ENCODE results near the gene CPAMD8.
"Not testable (repeated sequence)": the region's sequence is repeated elsewhere in the genome, so short reads cannot be mapped to it uniquely, and the experiment has no call there.

Gene CPAMD8

DNA sequence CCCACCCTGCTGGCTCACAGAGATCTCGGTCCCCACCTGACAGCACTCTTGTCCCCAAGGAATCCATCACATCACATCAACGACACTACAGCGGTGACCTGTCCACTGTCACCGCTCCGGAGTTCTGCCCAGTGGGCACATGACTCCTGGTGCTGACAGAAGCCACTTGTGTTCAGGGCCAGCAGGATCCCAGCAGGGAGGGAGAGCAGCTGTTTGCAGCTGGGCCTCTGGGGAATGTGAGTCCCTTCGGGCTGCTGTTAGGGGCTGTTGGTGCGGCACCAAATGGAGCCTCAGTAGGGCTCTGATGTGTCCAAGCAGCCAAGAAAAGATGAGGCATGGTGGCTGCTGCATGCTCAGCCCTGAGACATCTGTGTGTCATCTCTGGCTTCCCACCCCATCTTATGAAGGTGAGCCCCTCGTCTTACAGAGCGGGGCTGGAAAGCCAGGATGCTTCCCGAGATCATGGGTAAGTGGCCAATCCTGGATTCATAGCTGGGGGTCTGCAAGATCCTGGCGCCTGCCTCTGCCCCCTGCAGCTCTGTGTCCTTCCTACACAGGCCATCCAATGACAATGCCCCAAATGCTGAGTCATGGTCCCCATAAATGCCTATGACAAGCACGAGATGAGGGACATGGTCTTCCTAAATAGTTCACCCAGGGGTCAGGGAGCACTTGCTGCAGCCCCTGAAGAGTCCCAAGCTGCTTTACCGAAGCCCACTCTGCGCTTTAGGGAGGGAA is 81.8 kb downstream of the CPAMD8 start:
- in situ Hi-C loops (cut with HindIII; ENCODE audit: low sequenced_read_pairs): no loop called here
- DNase-seq (ENCODE audit: low read depth, low spot score): no peak
- TF ChIP-seq, protein P1, sequence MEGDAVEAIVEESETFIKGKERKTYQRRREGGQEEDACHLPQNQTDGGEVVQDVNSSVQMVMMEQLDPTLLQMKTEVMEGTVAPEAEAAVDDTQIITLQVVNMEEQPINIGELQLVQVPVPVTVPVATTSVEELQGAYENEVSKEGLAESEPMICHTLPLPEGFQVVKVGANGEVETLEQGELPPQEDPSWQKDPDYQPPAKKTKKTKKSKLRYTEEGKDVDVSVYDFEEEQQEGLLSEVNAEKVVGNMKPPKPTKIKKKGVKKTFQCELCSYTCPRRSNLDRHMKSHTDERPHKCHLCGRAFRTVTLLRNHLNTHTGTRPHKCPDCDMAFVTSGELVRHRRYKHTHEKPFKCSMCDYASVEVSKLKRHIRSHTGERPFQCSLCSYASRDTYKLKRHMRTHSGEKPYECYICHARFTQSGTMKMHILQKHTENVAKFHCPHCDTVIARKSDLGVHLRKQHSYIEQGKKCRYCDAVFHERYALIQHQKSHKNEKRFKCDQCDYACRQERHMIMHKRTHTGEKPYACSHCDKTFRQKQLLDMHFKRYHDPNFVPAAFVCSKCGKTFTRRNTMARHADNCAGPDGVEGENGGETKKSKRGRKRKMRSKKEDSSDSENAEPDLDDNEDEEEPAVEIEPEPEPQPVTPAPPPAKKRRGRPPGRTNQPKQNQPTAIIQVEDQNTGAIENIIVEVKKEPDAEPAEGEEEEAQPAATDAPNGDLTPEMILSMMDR (IDR thresholded peaks at IDR 0.05; ENCODE audit: low read depth, low read length): no peak
- no peak overlapping the region for H3K4me3 ChIP-seq (ENCODE audit: low read depth, low read length)

DNA sequence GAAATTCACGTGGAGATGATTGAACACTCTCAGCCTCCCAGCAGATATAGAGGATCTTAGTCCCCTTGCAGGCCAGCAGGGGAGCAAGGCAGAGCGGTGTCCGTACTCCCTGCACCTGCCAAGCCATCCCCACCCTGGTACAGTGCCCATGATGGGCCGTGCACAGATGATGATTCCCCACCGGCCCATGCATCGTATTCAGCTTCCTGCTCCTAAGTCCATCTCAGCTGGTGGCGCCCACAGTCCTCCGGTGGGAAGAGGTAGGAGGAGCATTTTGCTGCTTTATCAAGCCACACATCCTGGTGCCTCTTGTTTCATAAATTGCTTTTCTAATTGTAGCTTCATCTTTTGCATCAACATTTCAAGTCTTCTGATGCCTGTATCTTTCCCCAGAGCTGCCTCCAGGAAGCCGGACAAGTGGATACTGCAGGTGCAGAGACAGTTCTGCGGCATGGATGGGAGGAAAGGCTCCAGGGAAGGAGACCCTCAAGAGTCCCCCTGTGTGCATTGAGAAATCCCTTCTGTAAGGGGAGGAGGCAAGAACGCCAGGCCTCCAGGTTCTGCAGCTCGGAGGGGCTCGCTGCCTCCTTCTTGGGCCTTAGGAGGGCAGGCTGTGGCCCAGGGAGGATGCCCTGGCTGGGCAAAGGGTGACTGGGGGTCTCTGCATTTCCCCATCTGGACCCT is 82.5 kb downstream of the CPAMD8 start:
- TF ChIP-seq, protein P1 (IDR thresholded peaks at IDR 0.05; ENCODE audit: low read depth, low read length): no peak
- no peak for DNase-seq (ENCODE audit: low read depth, low spot score)
- in situ Hi-C loops (cut with HindIII; ENCODE audit: low sequenced_read_pairs): no loop called here
- no peak overlapping the region for H3K4me3 ChIP-seq (ENCODE audit: low read depth, low read length)

DNA sequence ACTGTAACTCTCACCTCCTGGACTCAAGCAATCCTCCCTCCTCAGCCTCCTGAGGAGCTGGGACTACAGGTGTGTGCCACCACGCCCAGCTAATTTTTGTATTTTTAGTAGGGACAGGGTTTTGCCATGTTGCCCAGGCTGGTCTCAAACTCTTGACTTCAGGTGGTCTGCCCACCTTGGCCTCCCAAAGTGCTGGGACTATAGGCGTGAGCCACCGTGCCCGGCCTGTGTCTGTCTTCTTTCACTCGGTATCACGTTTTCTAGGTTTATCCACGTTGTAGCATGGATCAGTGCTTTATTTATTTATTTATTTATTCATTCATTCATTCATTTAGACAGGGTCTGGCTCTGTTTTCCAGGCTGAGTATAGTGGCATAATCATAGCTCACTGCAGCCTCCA is 83.5 kb downstream of the CPAMD8 start:
- DNase-seq (ENCODE audit: low read depth, low spot score); in situ Hi-C loops (cut with HindIII; ENCODE audit: low sequenced_read_pairs); H3K4me3 ChIP-seq (ENCODE audit: low read depth, low read length): not testable (repeated sequence)

DNA sequence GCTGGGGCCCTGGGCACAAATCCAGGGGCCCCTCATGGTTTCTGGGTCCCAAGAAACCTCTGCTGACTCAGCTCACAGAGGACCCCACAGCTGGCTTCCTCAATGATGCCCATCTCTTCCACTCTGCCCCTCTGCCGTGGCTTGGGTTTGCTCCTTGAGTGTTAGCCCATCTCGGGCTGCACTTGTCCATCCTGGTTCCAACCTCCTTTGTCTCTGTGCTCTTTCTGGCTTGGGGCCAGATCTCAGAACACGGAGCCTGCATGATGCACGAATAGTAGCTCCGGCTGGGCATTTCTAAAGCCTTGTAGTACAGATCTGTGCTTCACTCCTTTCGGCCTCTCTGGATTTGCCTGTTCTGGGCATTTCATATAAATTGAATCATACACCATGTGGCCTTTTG is 84.0 kb downstream of the CPAMD8 start:
- TF ChIP-seq, protein P1 (IDR thresholded peaks at IDR 0.05; ENCODE audit: low read depth, low read length): no peak
- in situ Hi-C loops (cut with HindIII; ENCODE audit: low sequenced_read_pairs): no loop called here
- DNase-seq (ENCODE audit: low read depth, low spot score): no peak
- H3K4me3 ChIP-seq (ENCODE audit: low read depth, low read length): no peak overlapping the region

DNA sequence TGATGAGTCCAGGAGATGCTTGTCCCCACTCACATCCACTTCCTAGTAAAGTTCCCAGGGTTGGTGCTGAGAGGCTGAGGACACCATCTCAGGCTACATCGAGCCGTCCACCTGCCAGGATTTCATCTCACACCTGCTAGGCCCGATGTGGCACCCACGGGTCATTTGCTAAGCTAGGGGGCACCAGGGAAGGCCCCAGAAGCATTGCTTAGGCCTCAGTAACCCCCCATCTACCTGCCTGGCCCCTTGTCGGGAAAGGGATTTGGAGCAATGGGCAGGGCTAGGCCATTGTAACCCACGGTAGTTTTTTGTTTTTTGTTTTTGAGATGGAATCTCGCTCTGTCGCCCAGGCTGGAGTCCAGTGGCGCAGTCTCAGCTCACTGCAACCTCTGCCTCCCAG is 86.0 kb downstream of the CPAMD8 start:
- in situ Hi-C loops (cut with HindIII; ENCODE audit: low sequenced_read_pairs): no loop called here
- H3K4me3 ChIP-seq (ENCODE audit: low read depth, low read length): no peak overlapping the region
- no peak for DNase-seq (ENCODE audit: low read depth, low spot score)
- TF ChIP-seq, protein P1 (IDR thresholded peaks at IDR 0.05; ENCODE audit: low read depth, low read length): no peak

DNA sequence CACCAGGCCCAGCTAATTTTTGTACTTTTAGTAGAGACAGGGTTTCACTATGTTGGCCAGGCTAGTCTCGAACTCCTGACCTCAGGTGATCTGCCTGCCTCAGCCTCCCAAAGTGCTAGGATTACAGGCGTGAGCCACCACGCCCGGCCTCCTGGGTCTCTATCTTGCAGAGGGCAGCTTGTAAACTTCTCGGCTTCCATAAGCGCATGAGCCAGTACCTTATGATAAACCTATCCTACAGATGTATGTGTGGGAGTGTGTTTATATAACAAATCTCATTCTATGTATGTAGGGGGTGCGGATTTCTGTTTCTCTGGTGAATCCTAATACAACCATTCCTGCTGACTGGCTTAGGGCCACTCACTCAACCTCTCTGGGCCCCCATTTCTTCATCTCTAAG is 86.5 kb downstream of the CPAMD8 start:
- DNase-seq (ENCODE audit: low read depth, low spot score); H3K4me3 ChIP-seq (ENCODE audit: low read depth, low read length); in situ Hi-C loops (cut with HindIII; ENCODE audit: low sequenced_read_pairs): not testable (repeated sequence)

DNA sequence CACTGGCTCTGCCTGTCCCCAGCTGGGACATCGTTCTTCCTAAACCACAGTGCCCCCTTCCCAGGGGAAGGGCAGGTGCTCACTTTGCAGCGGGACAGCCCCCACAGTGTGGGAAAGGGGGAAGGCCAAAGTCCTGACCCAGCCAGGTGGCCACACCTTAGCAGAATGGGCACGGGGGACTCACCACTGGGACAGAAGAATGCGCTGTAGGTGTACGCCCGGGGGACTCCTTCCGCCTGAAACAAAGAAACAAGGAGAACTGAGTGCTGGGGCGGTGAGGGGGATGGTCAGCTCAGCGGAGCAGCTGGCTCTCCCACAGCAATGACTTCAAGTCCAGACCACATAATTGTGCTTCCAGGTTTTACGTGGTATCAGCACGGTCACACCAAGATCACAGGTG is 88.4 kb downstream of the CPAMD8 start:
- no peak for DNase-seq (ENCODE audit: low read depth, low spot score)
- H3K4me3 ChIP-seq (ENCODE audit: low read depth, low read length): no peak overlapping the region
- TF ChIP-seq, protein P1 (IDR thresholded peaks at IDR 0.05; ENCODE audit: low read depth, low read length): no peak
- in situ Hi-C loops (cut with HindIII; ENCODE audit: low sequenced_read_pairs): no loop called here

DNA sequence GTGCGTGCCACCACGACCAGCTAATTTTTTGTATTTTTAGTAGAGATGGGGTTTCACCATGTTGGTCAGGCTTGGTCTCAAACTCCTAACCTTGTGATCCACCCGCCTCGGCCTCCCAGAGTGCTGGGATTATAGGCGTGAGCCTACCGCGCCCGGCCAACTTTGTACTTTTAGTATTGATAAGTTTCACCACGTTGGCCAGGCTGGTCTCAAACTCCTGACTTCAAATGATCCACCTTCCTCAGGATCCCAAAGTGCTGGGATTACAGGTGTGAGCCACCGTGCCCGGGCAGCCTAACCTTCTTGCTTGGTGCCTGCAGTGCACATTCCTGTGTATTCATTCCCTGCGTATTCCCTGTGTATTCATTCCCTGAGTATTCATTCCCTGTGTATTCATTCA is 88.8 kb downstream of the CPAMD8 start:
- DNase-seq (ENCODE audit: low read depth, low spot score); H3K4me3 ChIP-seq (ENCODE audit: low read depth, low read length); in situ Hi-C loops (cut with HindIII; ENCODE audit: low sequenced_read_pairs): not testable (repeated sequence)

Measured in astrocyte of the spinal cord (primary cell).